Hematopoietic multipotent progenitor cell treated with erythropoietin and hydrocortisone succinate and interleukin-3 and kit ligand, for 15 days (in vitro differentiated cells): ENCODE data around the gene KCNE4.

Experiments used
- DNase-seq: peaks from one replicate; pipeline ENCODE4 v3.0.0-alpha.2; 2015; ENCODE audit warnings: low spot score

KCNE4 gene

DNA sequence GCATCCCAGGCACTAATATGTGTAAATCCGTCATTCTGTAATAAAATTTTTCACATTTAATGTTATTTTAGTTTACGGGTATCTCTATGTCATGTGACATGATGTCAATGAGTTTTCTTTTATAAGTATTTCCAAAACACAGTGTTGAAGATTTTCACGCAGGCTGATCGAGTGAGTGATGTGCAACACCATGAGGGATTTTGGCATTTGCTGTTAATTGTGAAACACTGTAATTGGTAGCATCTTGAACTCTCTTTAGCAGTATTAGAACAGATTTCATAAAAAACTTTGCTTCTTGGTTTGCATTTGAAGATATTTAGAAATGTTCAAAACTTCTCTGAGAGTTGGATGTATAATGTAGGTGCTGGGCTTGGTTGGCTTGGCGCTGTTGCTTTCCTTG is 35.5 kb downstream of the KCNE4 start:
- DNase-seq: no peak

DNA sequence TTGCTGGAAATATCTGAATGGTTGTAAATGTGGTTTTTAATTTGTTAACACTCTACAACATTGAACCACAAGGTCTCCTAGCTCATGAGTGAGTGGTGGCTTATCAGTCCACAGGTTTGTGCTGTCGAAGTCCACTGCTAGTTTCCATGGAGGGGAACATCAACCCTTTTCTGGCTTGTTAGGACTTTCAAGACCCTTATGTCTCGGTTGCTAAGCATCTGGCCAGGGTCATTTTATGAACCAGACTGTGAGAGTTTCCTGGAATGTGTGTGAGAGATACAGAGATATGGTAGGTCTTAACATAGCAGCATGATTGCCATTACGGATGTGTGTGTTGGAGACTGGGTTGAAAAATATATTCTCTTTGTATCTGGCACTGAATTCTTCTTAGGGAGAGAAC is 36.9 kb downstream of the KCNE4 start:
- no peak for DNase-seq

DNA sequence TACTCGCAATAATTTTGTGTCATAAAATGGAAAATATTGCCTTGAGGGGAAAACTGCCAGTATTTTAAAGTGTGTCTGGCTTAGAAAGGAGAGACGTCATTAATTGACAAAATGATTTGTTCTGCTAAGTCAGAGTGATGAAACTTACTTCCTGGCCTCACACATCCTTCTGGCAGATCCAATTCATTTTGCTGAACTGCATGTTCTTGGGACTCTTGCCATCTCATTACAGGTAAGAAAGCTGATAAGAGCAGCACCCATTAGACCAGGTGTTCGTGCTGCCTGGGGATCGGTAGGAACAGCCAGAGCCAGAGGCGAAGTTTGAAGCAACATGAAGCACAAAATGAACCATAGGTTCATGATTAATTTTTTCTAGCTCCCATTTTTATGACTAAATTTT is 38.0 kb downstream of the KCNE4 start:
- DNase-seq: no peak

DNA sequence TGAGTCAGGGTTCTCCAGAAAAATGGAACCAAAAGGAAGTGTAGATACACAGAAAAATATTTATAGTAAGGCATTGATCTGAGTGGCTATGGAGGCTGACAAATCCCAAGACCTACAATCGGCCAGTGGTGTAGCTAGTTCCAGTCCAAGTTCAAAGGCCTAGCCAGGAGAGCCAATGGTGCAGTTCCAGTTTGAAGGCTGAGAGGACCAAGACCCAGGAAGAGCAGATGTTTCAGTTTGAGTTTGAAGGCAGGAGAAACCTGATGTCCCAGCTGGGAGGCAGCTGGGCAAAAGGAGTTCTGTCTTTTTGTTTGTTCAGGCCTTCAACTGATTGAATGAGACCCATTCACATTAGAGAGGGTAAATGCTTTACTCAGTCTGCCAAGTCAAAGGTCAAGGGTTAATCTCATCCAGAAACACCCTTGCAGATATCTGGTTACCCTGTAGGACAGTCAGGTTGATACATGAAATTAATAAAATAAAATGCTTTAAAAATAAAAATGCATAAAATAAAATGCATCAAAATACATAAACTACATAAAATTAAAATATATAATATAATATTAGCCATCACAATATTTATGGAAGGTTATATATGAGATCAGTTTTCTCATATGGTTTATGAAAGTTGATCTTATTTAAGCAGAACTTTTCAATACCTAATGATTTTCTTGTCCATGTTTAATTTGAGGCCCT is 38.7 kb downstream of the KCNE4 start:
- DNase-seq: no peak

GRCh38 chr2:223092667-223093066 is 40.7 kb downstream of the KCNE4 start:
- DNase-seq: no peak

- DNase-seq: no peak
Observed at GRCh38 chr2:223093436-223094241, 41.6 kb downstream of the KCNE4 start.

GRCh38 chr2:223095207-223095606 is 43.2 kb downstream of the KCNE4 start:
- DNase-seq: no peak

DNA sequence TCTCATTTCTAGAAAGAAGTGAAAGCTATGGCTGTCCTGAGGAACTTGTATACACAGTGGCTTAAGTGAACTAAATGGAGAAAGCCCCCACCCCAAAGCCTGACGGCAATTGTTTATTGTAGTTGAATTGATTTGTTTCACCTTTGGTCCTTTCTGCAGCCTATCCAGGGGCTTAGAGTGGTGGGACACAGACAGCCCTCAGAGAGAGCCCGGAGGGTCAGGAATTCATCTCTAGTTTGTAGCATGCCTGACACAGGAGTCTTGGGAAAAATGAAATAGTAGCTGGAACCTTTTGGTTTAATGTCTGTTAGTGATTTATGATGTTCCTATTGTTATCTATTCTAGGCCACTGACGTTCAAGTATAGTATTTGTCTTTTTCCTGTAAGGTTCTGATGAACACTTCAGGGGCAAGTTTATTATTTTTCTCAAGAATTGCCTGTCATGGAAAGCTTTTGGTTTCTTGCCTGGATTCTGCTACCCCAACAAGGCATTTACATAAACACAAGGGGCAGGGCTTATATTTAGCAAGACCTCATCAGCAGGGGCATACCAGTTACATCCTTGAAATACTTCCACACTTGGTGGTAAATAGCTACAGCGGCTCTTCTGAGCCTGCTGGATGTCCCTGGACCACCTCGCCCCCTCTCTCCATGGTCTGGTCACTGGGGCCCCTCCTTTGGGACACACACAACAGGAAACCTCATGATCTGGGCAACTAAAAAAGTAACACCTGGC is 44.4 kb downstream of the KCNE4 start:
- DNase-seq: no peak

- DNase-seq: no peak
Observed at GRCh38 chr2:223097888-223098383, 45.9 kb downstream of the KCNE4 start.

- DNase-seq: no peak
Observed at GRCh38 chr2:223099561-223099960, 47.6 kb downstream of the KCNE4 start.

GRCh38 chr2:223100061-223100511 is 48.1 kb downstream of the KCNE4 start:
- no peak for DNase-seq

DNA sequence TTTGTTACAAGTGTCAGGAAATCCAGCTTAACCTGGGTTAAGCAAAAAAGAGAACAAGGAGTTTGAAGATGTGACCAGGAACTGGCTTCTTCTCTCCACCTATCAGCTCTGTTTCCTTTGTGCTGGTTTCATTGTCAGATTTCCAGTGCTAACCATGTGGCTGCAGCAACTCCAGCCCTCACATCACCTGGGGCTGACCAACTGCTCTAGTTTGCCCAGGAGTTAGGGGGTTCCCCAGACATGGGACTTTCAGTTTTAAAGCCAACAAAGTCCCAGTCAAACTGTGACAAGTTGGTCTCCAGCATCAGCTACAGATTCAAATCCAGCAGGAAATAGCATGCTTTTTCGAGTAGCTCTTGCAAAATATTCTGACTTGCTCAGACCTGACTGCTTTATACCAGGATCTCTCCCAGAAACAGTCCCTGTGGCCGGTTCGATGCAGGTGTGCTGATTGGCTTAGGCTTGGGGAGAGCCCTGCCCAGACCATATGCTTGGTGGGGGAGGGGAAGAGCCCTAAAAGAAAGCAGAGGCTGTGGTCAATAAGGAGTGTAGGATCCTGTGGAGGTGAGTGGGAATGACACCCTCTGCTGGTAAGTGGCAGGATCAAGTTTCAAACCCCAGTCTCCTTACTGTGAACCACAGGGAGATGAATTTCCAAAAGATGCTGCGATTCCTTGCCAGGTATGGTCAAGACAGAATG is 49.5 kb downstream of the KCNE4 start:
- no peak for DNase-seq

DNA sequence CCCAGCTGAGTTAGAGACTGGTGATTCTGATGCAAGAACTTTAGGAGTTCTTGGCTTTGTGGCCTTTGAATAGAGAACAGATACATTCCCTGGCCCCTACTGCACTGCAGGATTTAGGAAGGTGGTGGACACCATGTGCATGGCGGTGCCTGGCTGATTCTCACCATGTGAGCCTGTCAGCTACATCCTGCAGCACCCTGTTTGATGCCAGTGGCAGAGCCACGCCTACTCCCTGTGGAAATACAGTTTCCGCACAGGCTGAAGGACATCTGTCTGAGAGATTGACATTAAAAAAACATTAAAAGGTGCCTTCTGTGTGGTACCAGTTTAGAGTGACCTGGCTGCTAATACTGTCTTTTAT is 50.0 kb downstream of the KCNE4 start:
- DNase-seq: no peak

- no peak for DNase-seq
Observed at GRCh38 chr2:223102450-223102849, 50.5 kb downstream of the KCNE4 start.

DNA sequence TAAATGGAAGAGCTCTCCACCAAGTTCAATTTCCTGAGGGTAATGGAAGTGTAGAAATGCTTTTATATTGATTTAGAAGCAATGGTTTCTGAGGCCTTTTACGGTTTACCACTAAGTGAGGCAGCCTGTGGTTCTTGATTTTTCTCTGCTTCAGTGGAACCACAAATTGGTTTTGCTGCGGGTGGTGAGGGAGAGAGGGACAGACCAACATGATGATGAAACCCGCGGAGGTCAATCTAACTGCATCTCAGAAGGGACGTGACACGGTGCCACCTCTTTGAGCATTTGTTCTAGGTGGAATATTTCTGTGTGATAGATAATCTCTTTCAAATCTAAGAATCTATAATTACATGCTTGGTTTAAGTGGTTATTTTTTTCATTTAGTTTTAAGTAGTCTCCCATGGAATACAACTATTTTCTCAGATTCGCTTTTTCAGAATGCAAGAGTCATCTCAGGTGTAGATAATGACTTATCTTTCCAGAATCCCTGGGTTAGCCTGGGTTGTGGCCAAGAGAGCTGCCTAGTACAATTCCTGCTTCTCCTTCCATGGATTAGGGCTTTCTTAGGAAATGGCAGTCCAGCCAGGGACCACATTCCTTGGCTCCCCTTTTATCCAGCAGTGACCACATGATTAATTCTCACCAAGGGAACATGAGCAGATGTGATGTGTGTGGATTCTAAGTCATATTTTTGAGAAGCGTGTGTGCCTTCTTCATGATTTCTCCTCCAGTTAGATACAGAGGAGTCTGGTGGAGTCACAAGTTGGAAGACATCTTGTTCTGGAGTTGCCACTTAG is 52.5 kb downstream of the KCNE4 start:
- no peak for DNase-seq
